Osteocyte (in vitro differentiated cells): Measurements from ENCODE around the gene YAP1. TPM values are rescaled to one million over a fixed set of nuclear protein-coding genes. Genes with fewer than 3 reads are reported as not detected.

ENCODE experiments used
- DNase-seq: peaks from one replicate; pipeline ENCODE4 v3.0.0; 2021; ENCODE audit warnings: mixed read lengths; ENCODE audit not compliant: unreplicated experiment; ENCODE audit errors: extremely low spot score
- H3K27ac Mint-ChIP-seq: one replicate; pipeline ENCODE4 v1.8.0; 2021; ENCODE audit warnings: mild to moderate bottlenecking, mixed read lengths; ENCODE audit not compliant: unreplicated experiment
- H3K27me3 Mint-ChIP-seq: one replicate; pipeline ENCODE4 v1.8.0; 2021; ENCODE audit warnings: mixed read lengths; ENCODE audit not compliant: unreplicated experiment
- H3K36me3 Mint-ChIP-seq: one replicate; pipeline ENCODE4 v1.8.0; 2021; ENCODE audit warnings: mixed read lengths; ENCODE audit not compliant: unreplicated experiment
- H3K4me1 Mint-ChIP-seq: one replicate; pipeline ENCODE4 v1.8.0; 2021; ENCODE audit warnings: mixed read lengths; ENCODE audit not compliant: unreplicated experiment
- H3K4me3 Mint-ChIP-seq: one replicate; pipeline ENCODE4 v1.8.0; 2021; ENCODE audit warnings: mild to moderate bottlenecking, moderate library complexity, mixed read lengths; ENCODE audit not compliant: unreplicated experiment
- H3K9me3 Mint-ChIP-seq: one replicate; pipeline ENCODE4 v1.8.0; 2021; ENCODE audit warnings: mixed read lengths; ENCODE audit not compliant: unreplicated experiment
- CTCF ChIP-seq: fragments of 200-600 bp; sonication (generic); IDR thresholded peaks from 2 replicates; pipeline ENCODE4 v1.5.0; 2021; ENCODE audit warnings: antibody characterized with exemption, mild to moderate bottlenecking, moderate library complexity
- total RNA-seq: library from RNA; stranded (reverse); gene quantifications from 2 replicates; pipeline ENCODE4 v1.2.1, GENCODE V29; 2021

YAP1 gene
- total RNA-seq, 1 donor from 2014 or later = 128 TPM

GRCh38 chr11:102192349-102193066 lies 82.3 kb downstream of the YAP1 start:
- TF ChIP-seq CTCF = no peak
- no peaks in the 10 kb centered on the region for H3K27me3 Mint-ChIP-seq
- H3K9me3 Mint-ChIP-seq = peaks cover 4% of the 10 kb centered on the region
- H3K4me1 Mint-ChIP-seq = peaks cover 28% of the 10 kb centered on the region
- no peak overlapping the region for H3K27ac Mint-ChIP-seq
- H3K4me3 Mint-ChIP-seq = no peak overlapping the region
- no peak for DNase-seq
- peaks cover 20% of the 10 kb centered on the region for H3K36me3 Mint-ChIP-seq

- Mint-ChIP-seq H3K9me3 (peaks cover 4% of the 10 kb centered on the region), H3K36me3 (peaks cover 23% of the 10 kb centered on the region), H3K27me3 (no peaks in the 10 kb centered on the region), H3K4me1 (peaks cover 22% of the 10 kb centered on the region), H3K4me3 (no peak overlapping the region), H3K27ac (no peak overlapping the region)
- TF ChIP-seq CTCF = no peak
- no peak for DNase-seq
Observed at GRCh38 chr11:102194257-102194656, 84.0 kb downstream of the YAP1 start.

DNA sequence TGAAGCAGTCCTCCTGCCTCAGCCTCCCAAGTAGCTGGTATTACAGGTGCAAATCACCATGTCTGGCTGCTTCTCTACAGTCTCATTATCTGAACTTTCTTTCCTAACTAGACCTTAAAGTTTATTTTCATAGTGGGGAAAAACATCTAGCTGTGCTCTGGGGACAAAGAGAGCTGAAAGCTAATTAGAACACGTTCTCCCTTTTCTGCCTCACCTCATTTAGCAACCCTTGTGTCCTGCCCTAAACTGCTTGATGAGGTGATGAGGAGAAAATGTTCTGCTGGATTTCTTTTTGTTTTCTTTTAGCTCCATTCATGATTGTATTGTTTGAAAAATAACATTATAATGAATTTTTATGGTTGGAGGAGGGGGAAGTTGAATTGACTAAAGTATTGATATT lies 84.7 kb downstream of the YAP1 start:
- TF ChIP-seq CTCF = no peak
- Mint-ChIP-seq H3K36me3 (peaks cover 23% of the 10 kb centered on the region), H3K4me3 (no peak overlapping the region), H3K27ac (no peak overlapping the region), H3K27me3 (no peaks in the 10 kb centered on the region), H3K9me3 (peaks cover 4% of the 10 kb centered on the region), H3K4me1 (peaks cover 19% of the 10 kb centered on the region)
- no peak for DNase-seq

- Mint-ChIP-seq H3K36me3 (peaks cover 18% of the 10 kb centered on the region), H3K4me1 (peaks cover 20% of the 10 kb centered on the region), H3K27ac (peak overlapping the region; percentile 38), H3K9me3 (peaks cover 4% of the 10 kb centered on the region), H3K27me3 (no peaks in the 10 kb centered on the region), H3K4me3 (no peak overlapping the region)
- DNase-seq = no peak
- TF ChIP-seq CTCF = no peak
Observed at GRCh38 chr11:102196351-102196750, 86.1 kb downstream of the YAP1 start.

GRCh38 chr11:102196816-102197215 lies 86.6 kb downstream of the YAP1 start:
- Mint-ChIP-seq H3K27ac (peak overlapping the region; percentile 57), H3K4me3 (no peak overlapping the region), H3K36me3 (peaks cover 18% of the 10 kb centered on the region), H3K27me3 (no peaks in the 10 kb centered on the region), H3K4me1 (peaks cover 20% of the 10 kb centered on the region), H3K9me3 (peaks cover 4% of the 10 kb centered on the region)
- no peak for DNase-seq
- no peak for TF ChIP-seq CTCF
